HepG2 (cell line): ENCODE results near the gene GREM2.

Experiments
- ELF1 ChIP-seq: sonication (generic); formaldehyde crosslinking; IDR thresholded peaks from 2 replicates; pipeline ENCODE4 v1.4.0; 2020; ENCODE audit warnings: missing genetic modification reagents
- HDAC6 ChIP-seq: fragments of 200-600 bp; sonication (generic); IDR thresholded peaks from 2 replicates; pipeline ENCODE4 v1.7.0; 2017; ENCODE audit warnings: mild to moderate bottlenecking, antibody characterized with exemption, low read length, low read depth
- PCBP2 ChIP-seq: fragments of 200-400 bp; formaldehyde crosslinking; optimal IDR thresholded peaks from 2 replicates; pipeline ENCODE3; 2018; ENCODE audit warnings: low read length, low read depth; ENCODE audit not compliant: poor library complexity, severe bottlenecking
- SUZ12 ChIP-seq: fragments of 150-350 bp; IDR thresholded peaks from 2 replicates; pipeline ENCODE4 v1.6.1; 2014; ENCODE audit warnings: low read depth, low read length
- ZFX ChIP-seq: sonication (generic); formaldehyde crosslinking; IDR thresholded peaks from 2 replicates; pipeline ENCODE4 v1.4.0; 2020; ENCODE audit warnings: mild to moderate bottlenecking, low read depth, missing genetic modification reagents, moderate library complexity

DNA sequence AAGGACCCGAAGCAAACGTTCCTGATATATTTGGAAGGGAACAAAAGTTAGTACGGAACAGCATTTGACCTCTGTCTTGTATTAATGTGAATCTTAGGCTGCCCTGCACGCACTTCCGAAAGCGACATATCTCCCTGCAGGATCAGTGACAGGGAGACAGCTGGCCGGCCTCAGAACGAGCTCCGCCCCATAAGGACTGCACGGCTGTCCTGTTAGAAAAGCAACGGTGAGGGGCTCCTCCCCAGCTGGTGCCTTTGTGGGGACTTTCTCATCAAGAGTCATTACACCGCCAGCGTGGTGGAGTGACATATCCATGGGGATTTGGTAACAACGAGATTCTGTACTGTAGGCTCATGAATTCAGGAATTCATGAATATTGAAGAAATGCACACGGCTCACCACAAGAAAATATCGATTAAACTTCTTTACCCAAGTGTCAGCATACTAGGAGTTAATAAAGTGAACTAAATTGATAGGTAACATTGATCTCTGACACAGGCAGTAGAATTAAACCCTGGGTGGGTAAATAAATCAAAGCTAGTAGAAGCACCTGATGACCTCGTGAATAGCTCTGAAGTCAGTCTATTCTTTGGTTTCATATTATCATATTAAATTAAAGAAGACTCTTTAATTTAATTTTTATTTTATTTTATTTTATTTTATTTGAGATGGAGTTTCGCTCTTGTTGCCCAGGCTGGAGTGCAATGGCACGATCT lies 8.1 kb upstream of the GREM2 start:
- no peak for TF ChIP-seq PCBP2
- TF ChIP-seq SUZ12: no peak
- TF ChIP-seq HDAC6: no peak
- TF ChIP-seq ELF1 (CRISPR knock-in tag): no peak
- TF ChIP-seq ZFX (CRISPR knock-in tag): no peak
